Measurements from ENCODE around the gene AUNIP. TPM values are rescaled to one million over a fixed set of nuclear protein-coding genes. Genes with fewer than 3 reads are reported as not detected.
A peak's percentile ranks its signal among the peaks of the same experiment; 100 is the strongest.

Gene AUNIP
- total and polyA plus RNA-seq, 2 of the 8 experiments (the other 6 are each of a cell fraction or from before 2014, with no cell fraction given): 18.6 to 23.2 TPM

GRCh38 chr1:25875154-25875855, 16.0 kb upstream of the AUNIP start, which contains the start of gene PAQR7 (continued):
- TF ChIP-seq, protein P1, sequence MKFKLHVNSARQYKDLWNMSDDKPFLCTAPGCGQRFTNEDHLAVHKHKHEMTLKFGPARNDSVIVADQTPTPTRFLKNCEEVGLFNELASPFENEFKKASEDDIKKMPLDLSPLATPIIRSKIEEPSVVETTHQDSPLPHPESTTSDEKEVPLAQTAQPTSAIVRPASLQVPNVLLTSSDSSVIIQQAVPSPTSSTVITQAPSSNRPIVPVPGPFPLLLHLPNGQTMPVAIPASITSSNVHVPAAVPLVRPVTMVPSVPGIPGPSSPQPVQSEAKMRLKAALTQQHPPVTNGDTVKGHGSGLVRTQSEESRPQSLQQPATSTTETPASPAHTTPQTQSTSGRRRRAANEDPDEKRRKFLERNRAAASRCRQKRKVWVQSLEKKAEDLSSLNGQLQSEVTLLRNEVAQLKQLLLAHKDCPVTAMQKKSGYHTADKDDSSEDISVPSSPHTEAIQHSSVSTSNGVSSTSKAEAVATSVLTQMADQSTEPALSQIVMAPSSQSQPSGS (IDR thresholded peaks at IDR 0.05; ENCODE audit: low read length): no peak
- TF ChIP-seq E2F6 (IDR thresholded peaks at IDR 0.05) (peak; percentile 90), BCL11A (IDR thresholded peaks at IDR 0.05; ENCODE audit: low read depth in 2 of 2, low read length in 2 of 2) (no peak), RAD21 (IDR thresholded peaks at IDR 0.05 in 1 of 2, conservative IDR thresholded peaks at IDR 0.05 in 1 of 2; ENCODE audit: low read depth in 2 of 2, low read length in 2 of 2) (no peak), RXRA (IDR thresholded peaks at IDR 0.05; ENCODE audit: insufficient read depth, low read depth, low read length) (no peak), RFX5 (IDR thresholded peaks at IDR 0.05; ENCODE audit: borderline replicate concordance, low read depth, low read length) (no peak), KDM5A (IDR thresholded peaks at IDR 0.05; ENCODE audit: low read length) (no peak)

All from H1 (cell line).